Loucy (cell line): ENCODE data around the gene FEM1A.

Source experiments
- CTCF ChIP-seq: fragments of 200-600 bp; sonication (generic); conservative IDR thresholded peaks from 2 replicates; pipeline ENCODE4 v1.5.1; 2014; ENCODE audit warnings: mild to moderate bottlenecking, antibody characterized with exemption, low read length
- EZH2phosphoT487 ChIP-seq: fragments of 200-600 bp; IDR thresholded peaks from 2 replicates; pipeline ENCODE4 v1.6.1; 2018; ENCODE audit warnings: antibody characterized with exemption, mild to moderate bottlenecking, moderate library complexity, borderline replicate concordance

DNA sequence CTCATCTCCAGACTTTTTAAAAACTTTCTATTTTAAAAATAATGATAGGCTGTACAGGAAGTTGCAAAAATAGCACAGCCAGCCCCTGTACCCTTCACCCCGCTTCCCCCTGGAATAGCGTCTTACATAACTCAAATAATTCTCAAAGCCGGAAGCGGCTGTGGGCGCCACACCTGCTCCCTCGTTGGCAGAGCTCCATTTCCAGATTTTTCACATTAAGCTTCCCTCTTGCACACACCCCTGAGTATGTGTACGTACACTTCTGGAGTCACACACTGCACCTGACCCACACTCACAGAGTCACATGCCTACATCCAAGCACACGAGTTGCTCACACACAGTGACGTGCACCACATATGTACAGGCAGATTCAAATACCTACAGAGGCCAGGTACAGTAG lies 42.9 kb upstream of the FEM1A start:
- TF ChIP-seq EZH2phosphoT487 (no peak), CTCF (no peak)
